HCT116 (cell line): ENCODE measurements around the gene EPHA2. TPM values are rescaled to one million over a fixed set of nuclear protein-coding genes. Genes with fewer than 3 reads are reported as not detected.

Source experiments
- ATAC-seq: fragments of 200-7000 bp; cut with Tn5 transposase; 2 replicates; pipeline ENCODE4 v1.9.1; 2020; ENCODE audit warnings: mild to moderate bottlenecking, moderate library complexity
- BruUV-seq: library from RNA; stranded (reverse); fragments of 400-500 nt; replicated peaks from 2 replicates; lab custom pipeline; 2021; lab: Mats Ljungman, UMichigan
- CTCF ChIA-PET: fragments of 300-600 bp; sonication (Branson Sonifier 250); formaldehyde crosslinking; loops from one replicate; lab custom pipeline; 2021; ENCODE audit warnings: antibody characterized with exemption; lab: Charles Lee
- POLR2A ChIA-PET: fragments of 300-600, 350-600 bp; sonication (Branson Sonifier 250); formaldehyde crosslinking; loops from one replicate; lab custom pipeline; 2021; ENCODE audit warnings: antibody characterized with exemption; lab: Charles Lee
- RAD21 ChIA-PET, 2 experiments: fragments of 300-600 bp; sonication (Branson Sonifier 250); formaldehyde crosslinking; loops; one replicate each; lab custom pipeline; 2023; ENCODE audit warnings: low total read pairs in 2 of 2; ENCODE audit not compliant: uncharacterized antibody in 2 of 2, unreplicated experiment in 2 of 2, low non-redundant PET in 1 of 2; lab: Charles Lee
- DNase-seq: peaks from one replicate; pipeline ENCODE4 v3.0.0-alpha.2; 2010; ENCODE audit warnings: low read depth, low spot score
- H2AFZ ChIP-seq: fragments of 200-600 bp; shearing (Covaris generic), sonication (generic); 2 replicates; pipeline ENCODE4 v1.6.1; 2017; ENCODE audit warnings: low read depth, mixed run types, mixed read lengths, antibody characterized with exemption, low read length; ENCODE audit not compliant: poor library complexity, severe bottlenecking
- H3K27ac ChIP-seq: 2 replicates; pipeline ENCODE4 v1.5.1; 2012; ENCODE audit warnings: low read depth, low read length
- H3K27me3 ChIP-seq: fragments of 200-600 bp; sonication (generic); 2 replicates; pipeline ENCODE4 v1.6.1; 2016; ENCODE audit warnings: mixed run types, low read length, mixed read lengths; ENCODE audit not compliant: insufficient read depth
- H3K36me3 ChIP-seq, 2 experiments: fragments of 200-500 bp in 1 of 2; fragments of 200-600 bp in 1 of 2; sonication (Bioruptor generic) in 1 of 2; sonication (generic) in 1 of 2; 2 replicates each; pipeline versions ENCODE4 v1.5.1 to v1.6.1; 2014 to 2016; ENCODE audit warnings: low read length in 2 of 2, inconsistent platforms in 1 of 2, mixed read lengths in 1 of 2, mixed run types in 1 of 2; ENCODE audit not compliant: insufficient read depth in 2 of 2, control insufficient read depth in 1 of 2
- H3K4me1 ChIP-seq, 2 experiments: fragments of 200-600 bp in 1 of 2; sonication (generic) in 1 of 2; 2 replicates each; pipeline versions ENCODE4 v1.5.1 to v1.6.1; 2012 to 2017; ENCODE audit warnings: low read length in 2 of 2, inconsistent platforms in 1 of 2, mild to moderate bottlenecking in 1 of 2, mixed read lengths in 1 of 2, mixed run types in 1 of 2, moderate library complexity in 1 of 2; ENCODE audit not compliant: insufficient read depth in 2 of 2, control insufficient read depth in 1 of 2
- H3K4me2 ChIP-seq: fragments of 200-600 bp; sonication (generic); 2 replicates; pipeline ENCODE4 v1.6.1; 2017; ENCODE audit warnings: mixed run types, low read length, mixed read lengths
- H3K4me3 ChIP-seq, 2 experiments: fragments of 200-600 bp in 1 of 2; sonication (generic) in 1 of 2; replicated peaks in 1 of 2; 2 replicates each; pipeline ENCODE4 v1.5.1; 2011 to 2016; ENCODE audit warnings: low read length in 2 of 2, control low read depth in 1 of 2, low read depth in 1 of 2, mild to moderate bottlenecking in 1 of 2, mixed read lengths in 1 of 2, mixed run types in 1 of 2
- H3K79me2 ChIP-seq: fragments of 200-600 bp; sonication (generic); 2 replicates; pipeline ENCODE4 v1.6.1; 2017; ENCODE audit warnings: mild to moderate bottlenecking, mixed run types, low read length, moderate library complexity, mixed read lengths; ENCODE audit not compliant: insufficient read depth
- H3K9ac ChIP-seq: fragments of 200-600 bp; sonication (generic); 2 replicates; pipeline ENCODE4 v1.6.1; 2016; ENCODE audit warnings: low read length, mixed read lengths
- H3K9me2 ChIP-seq: fragments of 200-600 bp; sonication (generic), shearing (Covaris generic); 2 replicates; pipeline ENCODE4 v1.6.1; 2017; ENCODE audit warnings: mixed run types, mild to moderate bottlenecking, moderate library complexity; ENCODE audit not compliant: insufficient read depth
- H3K9me3 ChIP-seq, 2 experiments: fragments of 200-500 bp in 1 of 2; fragments of 200-600 bp in 1 of 2; sonication (Bioruptor generic) in 1 of 2; sonication (generic) in 1 of 2; 2 replicates each; pipeline ENCODE4 v1.6.1; 2014 to 2017; ENCODE audit warnings: low read length in 2 of 2, mixed read lengths in 2 of 2, inconsistent platforms in 1 of 2, low read depth in 1 of 2, mild to moderate bottlenecking in 1 of 2, mixed run types in 1 of 2, moderate library complexity in 1 of 2; ENCODE audit not compliant: control insufficient read depth in 1 of 2, insufficient read depth in 1 of 2
- H4K20me1 ChIP-seq: fragments of 200-600 bp; sonication (generic), shearing (Covaris generic); 2 replicates; pipeline ENCODE4 v1.6.1; 2017; ENCODE audit warnings: mixed run types, mild to moderate bottlenecking, moderate library complexity; ENCODE audit not compliant: insufficient read depth
- CBX3 ChIP-seq: IDR thresholded peaks from 2 replicates; pipeline ENCODE4 v1.6.1; 2012; ENCODE audit warnings: low read depth
- CEBPB ChIP-seq: IDR thresholded peaks from 2 replicates; pipeline ENCODE4 v1.6.1; 2012; ENCODE audit warnings: low read depth
- POLR2A ChIP-seq: IDR thresholded peaks from 2 replicates; pipeline ENCODE4 v1.7.0; 2011; ENCODE audit warnings: borderline replicate concordance; ENCODE audit not compliant: insufficient read depth, insufficient read length; ENCODE audit errors: extremely low read depth
- POLR2AphosphoS5 ChIP-seq: IDR thresholded peaks from 2 replicates; pipeline ENCODE4 v1.6.1; 2011; ENCODE audit warnings: mild to moderate bottlenecking, low read depth, low read length, moderate library complexity
- RAD21 ChIP-seq: IDR thresholded peaks from 2 replicates; pipeline ENCODE4 v1.6.1; 2012; ENCODE audit warnings: low read depth, mild to moderate bottlenecking
- SRF ChIP-seq: IDR thresholded peaks from 2 replicates; pipeline ENCODE4 v1.6.1; 2012; ENCODE audit warnings: low read depth
- YY1 ChIP-seq: IDR thresholded peaks from 2 replicates; pipeline ENCODE4 v1.6.1; 2011; ENCODE audit warnings: low read length, low read depth, moderate library complexity, mild to moderate bottlenecking; ENCODE audit not compliant: insufficient replicate concordance; ENCODE audit errors: extremely low read depth
- ZFX ChIP-seq: fragments of 450-650 bp; IDR thresholded peaks from 2 replicates; pipeline ENCODE4 v1.6.1; 2017
- ZNF274 ChIP-seq: fragments of 200-500 bp; sonication (Bioruptor generic); IDR thresholded peaks from 2 replicates; pipeline ENCODE4 v1.6.1; 2014; ENCODE audit warnings: mild to moderate bottlenecking, low read depth, low read length, inconsistent platforms
- intact Hi-C: fragments of 100-400 bp; cut with micrococcal nuclease; formaldehyde crosslinking; loops from 2 replicates; pipeline ENCODE4 v1.10.0; 2022
- total RNA-seq: library from RNA; stranded (reverse); gene quantifications from one replicate; pipeline ENCODE4 v1.2.1, GENCODE V29; 2021; ENCODE audit not compliant: unreplicated experiment
- TF ChIP-seq, protein P1 (sequence below): IDR thresholded peaks from 2 replicates; pipeline ENCODE4 v1.6.1; 2011; ENCODE audit warnings: mild to moderate bottlenecking, low read length, moderate library complexity; ENCODE audit not compliant: insufficient replicate concordance; ENCODE audit errors: extremely low read depth
- TF ChIP-seq, protein P2 (sequence below), 3 experiments: fragments of 200-600 bp in 1 of 3; sonication (generic) in 1 of 3; IDR thresholded peaks in 2 of 3; conservative IDR thresholded peaks in 1 of 3; 2 replicates each; pipeline ENCODE4 v1.5.1; 2012 to 2017; ENCODE audit warnings: low read depth in 2 of 3, low read length in 2 of 3, antibody characterized with exemption in 1 of 3, borderline replicate concordance in 1 of 3, control low read depth in 1 of 3, mild to moderate bottlenecking in 1 of 3, mixed read lengths in 1 of 3, mixed run types in 1 of 3, moderate library complexity in 1 of 3; ENCODE audit not compliant: insufficient read depth in 1 of 3
- TF ChIP-seq, protein P3 (sequence below): IDR thresholded peaks from 2 replicates; pipeline ENCODE4 v1.6.1; 2012

EPHA2 gene
- total RNA-seq, 1 experiment from 2014 or later, result 164 TPM

DNA sequence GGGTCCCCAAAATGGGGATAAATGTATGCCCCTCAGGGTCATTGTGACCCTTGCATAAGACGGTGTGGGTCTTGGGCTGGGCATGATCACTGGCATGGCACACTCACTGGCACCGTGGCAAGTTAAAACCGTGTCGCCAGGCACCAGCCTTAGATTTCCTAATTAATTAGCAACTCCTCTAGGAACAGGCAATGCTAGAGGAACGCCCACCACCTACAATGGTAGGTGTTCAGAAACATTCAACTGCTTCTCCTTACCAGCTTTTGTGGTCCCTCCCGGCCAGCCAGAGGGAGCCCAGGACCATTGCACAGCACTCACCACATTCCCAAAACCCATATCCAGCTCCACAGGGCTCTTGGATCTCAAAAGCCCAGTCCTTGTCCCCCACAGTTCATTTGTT, 36.4 kb downstream of the EPHA2 start:
- TF ChIP-seq, protein P1, sequence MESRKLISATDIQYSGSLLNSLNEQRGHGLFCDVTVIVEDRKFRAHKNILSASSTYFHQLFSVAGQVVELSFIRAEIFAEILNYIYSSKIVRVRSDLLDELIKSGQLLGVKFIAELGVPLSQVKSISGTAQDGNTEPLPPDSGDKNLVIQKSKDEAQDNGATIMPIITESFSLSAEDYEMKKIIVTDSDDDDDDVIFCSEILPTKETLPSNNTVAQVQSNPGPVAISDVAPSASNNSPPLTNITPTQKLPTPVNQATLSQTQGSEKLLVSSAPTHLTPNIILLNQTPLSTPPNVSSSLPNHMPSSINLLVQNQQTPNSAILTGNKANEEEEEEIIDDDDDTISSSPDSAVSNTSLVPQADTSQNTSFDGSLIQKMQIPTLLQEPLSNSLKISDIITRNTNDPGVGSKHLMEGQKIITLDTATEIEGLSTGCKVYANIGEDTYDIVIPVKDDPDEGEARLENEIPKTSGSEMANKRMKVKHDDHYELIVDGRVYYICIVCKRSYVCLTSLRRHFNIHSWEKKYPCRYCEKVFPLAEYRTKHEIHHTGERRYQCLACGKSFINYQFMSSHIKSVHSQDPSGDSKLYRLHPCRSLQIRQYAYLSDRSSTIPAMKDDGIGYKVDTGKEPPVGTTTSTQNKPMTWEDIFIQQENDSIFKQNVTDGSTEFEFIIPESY, result no peak
- TF ChIP-seq CEBPB (no peak), YY1 (no peak), SRF (no peak), RAD21 (no peak), ZFX (no peak), POLR2A (no peak), CBX3 (no peak), POLR2AphosphoS5 (no peak), ZNF274 (no peak)
- TF ChIP-seq, protein P2, sequence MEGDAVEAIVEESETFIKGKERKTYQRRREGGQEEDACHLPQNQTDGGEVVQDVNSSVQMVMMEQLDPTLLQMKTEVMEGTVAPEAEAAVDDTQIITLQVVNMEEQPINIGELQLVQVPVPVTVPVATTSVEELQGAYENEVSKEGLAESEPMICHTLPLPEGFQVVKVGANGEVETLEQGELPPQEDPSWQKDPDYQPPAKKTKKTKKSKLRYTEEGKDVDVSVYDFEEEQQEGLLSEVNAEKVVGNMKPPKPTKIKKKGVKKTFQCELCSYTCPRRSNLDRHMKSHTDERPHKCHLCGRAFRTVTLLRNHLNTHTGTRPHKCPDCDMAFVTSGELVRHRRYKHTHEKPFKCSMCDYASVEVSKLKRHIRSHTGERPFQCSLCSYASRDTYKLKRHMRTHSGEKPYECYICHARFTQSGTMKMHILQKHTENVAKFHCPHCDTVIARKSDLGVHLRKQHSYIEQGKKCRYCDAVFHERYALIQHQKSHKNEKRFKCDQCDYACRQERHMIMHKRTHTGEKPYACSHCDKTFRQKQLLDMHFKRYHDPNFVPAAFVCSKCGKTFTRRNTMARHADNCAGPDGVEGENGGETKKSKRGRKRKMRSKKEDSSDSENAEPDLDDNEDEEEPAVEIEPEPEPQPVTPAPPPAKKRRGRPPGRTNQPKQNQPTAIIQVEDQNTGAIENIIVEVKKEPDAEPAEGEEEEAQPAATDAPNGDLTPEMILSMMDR (IDR thresholded peaks at IDR 0.05 in 2 of 3, conservative IDR thresholded peaks at IDR 0.05 in 1 of 3; ENCODE audit: borderline replicate concordance in 1 of 3, insufficient read depth in 1 of 3, low read depth in 2 of 3, low read length in 2 of 3), result no peak
- TF ChIP-seq, protein P3, sequence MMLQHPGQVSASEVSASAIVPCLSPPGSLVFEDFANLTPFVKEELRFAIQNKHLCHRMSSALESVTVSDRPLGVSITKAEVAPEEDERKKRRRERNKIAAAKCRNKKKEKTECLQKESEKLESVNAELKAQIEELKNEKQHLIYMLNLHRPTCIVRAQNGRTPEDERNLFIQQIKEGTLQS, result no peak
- TF ChIP-seq, all 23 proteins: peak for 0
- ChIA-PET CTCF (interaction anchor here (3.7 kb wide), 1 partner anchor 37 kb away, joined by 12 read pairs; no protein-coding TSS in a partner anchor), POLR2A (no interaction called here), RAD21 (no interaction called here)
- no TSS peak for BruUV-seq
- Histone ChIP-seq H3K4me2 (no peak overlapping the region), H3K27me3 (no peaks in the 10 kb centered on the region), H3K36me3 (peaks cover 8 to 11% of the 10 kb centered on the region in 2 experiments), H3K9me3 (no peaks in the 10 kb centered on the region), H3K9me2 (no peaks in the 10 kb centered on the region), H3K9ac (no peak overlapping the region), H3K27ac (no peak overlapping the region), H2AFZ (no peak overlapping the region), H3K79me2 (no peaks in the 10 kb centered on the region), H4K20me1 (no peaks in the 10 kb centered on the region; the same call in 1 of the 2 replicates), H3K4me3 (no peak overlapping the region), H3K4me1 (peaks cover 2 to 22% of the 10 kb centered on the region in 2 experiments; a peak in 3 of 4 replicates)
- intact Hi-C loops, result no loop called here
- no peak for DNase-seq
- ATAC-seq, result no peak
